ENCODE measurements around the gene SYTL3.
"Not testable (repeated sequence)": the region's sequence is repeated elsewhere in the genome, so short reads cannot be mapped to it uniquely, and the experiment has no call there.

Gene SYTL3

GRCh38 chr6:158642097-158642601 lies 7.7 kb upstream of the SYTL3 start:
- DNase-seq: no peak

DNA sequence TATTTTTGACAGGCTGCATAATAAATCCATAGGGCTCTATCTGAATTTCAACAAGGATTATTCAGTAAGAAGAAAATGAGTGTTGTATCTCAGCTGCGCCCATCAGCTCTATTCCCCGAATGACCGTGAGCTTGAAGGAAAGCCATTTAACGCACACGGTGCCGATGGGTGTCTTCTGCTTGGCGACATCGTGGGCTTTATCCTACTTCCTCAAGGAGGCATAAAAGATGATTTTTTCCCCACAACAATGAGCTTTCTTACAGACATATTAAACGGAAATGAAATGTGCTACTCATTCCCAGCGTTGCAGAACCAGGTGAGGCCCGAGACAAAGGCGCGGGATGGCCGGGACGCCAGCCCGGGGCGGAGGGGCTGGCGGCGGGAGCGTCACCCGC lies 6.0 kb upstream of the SYTL3 start:
- DNase-seq: peak; percentile 15

DNA sequence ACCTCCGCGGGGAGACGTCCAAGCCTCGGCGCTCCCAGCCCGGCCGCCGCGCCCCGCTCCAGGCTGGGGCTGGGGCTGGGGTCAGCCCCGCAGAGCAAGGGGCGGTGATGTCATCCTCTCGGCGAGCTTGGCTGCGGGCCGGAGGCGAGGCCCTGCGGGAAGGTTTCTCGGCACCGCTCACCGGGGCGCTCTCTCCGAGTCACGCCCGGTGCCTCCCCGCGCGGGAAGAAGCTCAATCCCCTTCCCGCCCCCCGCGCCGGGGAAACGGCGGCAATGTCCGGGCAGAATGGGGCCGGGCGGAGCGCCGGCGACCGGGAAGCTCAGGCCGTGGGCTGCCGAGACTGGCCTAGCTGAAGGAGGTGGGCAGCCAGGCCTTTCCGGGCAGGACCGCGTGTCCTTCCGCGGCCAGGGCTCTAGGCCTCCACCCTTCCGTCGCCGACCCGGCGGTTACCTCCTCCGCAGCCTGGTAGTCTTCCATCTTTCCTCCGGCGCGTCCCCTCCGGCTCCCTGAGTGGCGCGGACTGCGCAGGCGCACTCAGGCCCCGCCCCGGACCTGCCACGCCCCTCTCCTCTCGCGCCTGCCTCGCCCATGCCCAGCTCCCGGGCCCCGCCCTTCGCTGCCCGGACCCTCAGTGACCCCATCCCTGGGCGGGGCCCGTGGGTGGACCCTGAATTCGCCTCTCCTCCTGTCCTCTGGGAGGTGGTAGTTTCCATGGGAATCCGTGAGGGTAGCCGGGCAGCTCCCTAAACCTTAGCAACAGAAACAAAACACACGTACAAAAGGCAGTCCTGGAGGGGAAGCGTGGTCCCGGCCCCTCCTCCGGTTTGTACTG lies 5.4 kb upstream of the SYTL3 start, which contains the start of gene DYNLT1:
Gene DYNLT1 (minus strand): TSS at position 513 of the 833 bp plus-strand sequence. CDS start 35 bp downstream, at position 478.
- peak; percentile 90 for DNase-seq

GRCh38 chr6:158645064-158646022 lies 4.5 kb upstream of the SYTL3 start:
- DNase-seq: no peak

DNA sequence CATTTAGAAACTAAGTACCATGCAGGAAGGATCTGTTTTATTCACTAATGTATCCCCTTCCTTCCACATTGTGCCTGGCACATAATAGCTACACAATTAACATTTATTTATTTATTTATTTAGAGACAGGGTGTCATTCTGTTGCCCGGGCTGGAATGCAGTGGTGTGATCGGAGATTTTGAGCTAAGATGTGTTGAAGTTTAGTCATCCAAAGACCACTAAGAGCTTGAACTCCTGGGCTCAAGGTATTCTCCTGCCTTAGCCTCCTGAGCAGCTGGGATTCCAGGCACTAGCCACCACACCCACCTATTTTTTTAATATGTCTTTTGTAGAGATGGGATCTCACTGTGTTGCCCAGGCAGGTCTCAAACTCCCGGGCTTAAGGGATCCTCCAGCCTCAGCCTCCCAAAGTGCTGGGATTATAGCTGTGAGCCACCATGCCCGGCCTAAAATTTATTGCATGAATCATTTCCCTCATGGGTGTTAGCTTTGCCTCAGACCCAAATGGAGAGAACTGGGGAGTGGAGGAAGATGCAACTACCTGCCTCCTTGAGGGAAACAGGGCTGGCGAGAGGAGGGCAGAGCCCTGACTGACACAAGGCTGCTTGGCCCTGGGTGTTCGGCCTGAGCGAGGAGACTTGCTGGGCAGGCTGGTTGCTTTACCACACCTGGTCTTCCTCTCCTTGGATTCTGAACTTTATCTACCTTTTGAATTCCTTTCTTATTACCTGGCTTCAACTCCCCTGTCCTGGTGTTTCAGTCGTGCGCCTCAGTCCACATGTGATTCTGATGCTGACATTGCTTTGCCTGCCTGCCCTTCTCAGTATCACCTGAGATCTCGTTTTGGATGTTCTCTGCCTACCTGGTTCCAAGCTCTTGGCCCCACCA lies 3.6 kb upstream of the SYTL3 start:
- no peak for DNase-seq

GRCh38 chr6:158647501-158647900 lies 2.4 kb upstream of the SYTL3 start:
- no peak for DNase-seq

DNA sequence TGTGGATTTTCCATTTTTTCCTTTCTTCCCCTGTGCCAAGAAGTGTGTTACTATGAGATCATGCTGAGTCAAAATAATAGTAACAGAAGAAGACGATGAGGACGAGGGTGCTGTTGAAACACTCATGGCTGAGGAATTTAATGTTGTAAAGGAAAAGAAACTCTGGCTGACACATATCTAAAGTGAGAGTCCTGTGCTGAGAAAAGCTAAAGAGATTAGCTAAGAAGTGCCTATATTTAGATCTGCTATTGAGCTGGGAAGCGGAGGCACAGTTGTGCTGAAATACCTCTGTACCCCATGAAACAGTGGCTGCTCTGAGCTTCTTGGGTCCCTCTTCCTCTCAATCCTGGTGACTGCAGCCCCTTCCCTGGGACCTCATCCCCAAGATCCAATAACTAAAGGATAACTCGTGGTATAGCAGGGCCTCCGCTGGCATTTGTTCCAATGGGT lies 1.1 kb upstream of the SYTL3 start:
- no peak for DNase-seq

GRCh38 chr6:158651981-158652737 lies 2.3 kb downstream of the SYTL3 start:
- not testable (repeated sequence) for DNase-seq

- DNase-seq: peak; percentile 30
Observed at GRCh38 chr6:158653577-158654354, 3.9 kb downstream of the SYTL3 start.

GRCh38 chr6:158654498-158654897 lies 4.6 kb downstream of the SYTL3 start:
- no peak for DNase-seq

DNA sequence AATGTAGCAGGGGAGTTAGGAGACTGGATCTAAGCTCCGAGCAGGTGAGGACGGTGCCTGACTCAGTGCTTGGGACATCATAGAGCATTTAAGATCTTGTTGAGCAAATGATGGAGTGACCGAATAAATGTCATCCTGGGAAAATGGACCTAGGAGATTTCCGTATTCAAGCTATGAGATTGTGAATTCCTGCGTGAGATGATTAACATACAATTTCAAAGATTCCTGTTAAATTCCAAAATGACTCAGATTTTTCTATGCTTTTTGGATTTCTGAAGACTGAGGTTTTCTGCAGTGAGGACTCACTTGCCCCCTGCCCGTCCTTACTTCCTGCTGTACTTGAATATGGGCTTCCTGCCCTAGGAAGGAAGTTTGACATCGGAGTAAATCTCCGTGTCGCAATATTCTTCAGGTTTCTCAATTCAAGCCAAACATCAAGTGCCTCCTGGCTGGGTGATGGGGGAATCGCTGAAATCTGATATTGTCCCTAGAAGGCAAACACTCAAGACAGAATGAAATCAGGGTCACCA lies 5.2 kb downstream of the SYTL3 start:
- DNase-seq: no peak

DNA sequence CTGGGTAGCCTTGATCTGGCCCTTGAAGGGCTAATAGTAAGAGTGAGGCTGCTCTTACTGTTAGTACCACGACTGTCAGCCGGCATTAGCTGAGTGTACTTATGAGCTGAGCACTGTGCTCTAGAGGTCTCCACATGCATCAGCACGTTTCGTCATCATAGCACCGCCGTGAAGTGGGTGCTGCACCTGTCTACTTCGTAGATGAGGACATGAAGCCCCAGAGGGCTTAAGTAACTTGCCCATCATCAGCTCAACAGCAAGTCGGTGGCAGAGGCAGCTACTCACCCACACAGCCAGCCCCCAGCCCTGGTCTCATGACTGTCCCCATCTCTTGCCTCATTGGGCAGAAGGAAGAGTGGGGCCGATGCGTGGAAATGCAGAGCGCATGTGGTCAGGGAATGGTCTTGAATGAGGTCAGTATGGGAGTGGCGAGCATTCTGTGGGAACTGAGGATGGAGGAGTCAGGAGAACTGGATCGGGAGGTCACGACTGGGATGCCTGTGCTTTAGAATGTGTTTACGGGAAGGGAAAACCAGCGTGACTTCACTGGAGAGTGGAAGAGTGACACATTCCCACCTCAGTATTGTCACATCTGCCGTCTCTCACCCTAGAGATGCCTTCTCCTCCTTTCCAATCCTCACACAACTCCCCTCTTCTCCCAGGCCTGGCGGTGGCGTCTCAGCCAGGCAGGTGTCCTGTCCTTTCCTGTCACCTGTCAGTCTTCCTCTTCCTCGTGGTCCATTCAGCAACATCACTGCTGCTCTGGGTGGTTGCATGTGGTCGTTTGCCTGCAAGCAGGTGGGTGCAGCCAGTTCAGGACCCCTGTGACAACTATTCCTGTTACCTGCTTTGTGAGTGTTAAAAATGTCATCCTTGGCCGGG lies 6.0 kb downstream of the SYTL3 start:
- no peak for DNase-seq

GRCh38 chr6:158656986-158657385 lies 7.1 kb downstream of the SYTL3 start:
- DNase-seq: not testable (repeated sequence)

DNA sequence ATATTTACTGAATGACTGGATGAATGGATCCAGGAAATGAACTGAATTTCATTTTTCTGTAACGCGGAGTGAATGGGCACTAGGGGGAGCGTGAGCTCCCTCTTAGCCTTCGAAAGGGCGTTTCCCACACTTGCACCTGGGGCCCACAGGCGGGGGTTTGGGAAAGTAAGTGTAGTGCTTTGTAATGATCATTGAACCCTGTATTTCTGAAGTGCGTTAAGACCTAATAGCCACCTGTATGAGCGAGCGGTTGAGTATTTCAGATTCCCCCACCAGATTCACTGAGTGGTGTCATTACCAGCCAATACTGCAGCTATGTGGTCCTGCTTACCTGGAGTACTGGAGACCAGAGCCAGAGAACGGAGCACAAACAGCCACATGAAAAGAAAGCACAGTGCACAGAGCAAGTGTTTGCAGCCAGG lies 10.5 kb downstream of the SYTL3 start:
- DNase-seq: peak; percentile 70

- no peak for DNase-seq
Observed at GRCh38 chr6:158661156-158661685, 11.4 kb downstream of the SYTL3 start.

DNA sequence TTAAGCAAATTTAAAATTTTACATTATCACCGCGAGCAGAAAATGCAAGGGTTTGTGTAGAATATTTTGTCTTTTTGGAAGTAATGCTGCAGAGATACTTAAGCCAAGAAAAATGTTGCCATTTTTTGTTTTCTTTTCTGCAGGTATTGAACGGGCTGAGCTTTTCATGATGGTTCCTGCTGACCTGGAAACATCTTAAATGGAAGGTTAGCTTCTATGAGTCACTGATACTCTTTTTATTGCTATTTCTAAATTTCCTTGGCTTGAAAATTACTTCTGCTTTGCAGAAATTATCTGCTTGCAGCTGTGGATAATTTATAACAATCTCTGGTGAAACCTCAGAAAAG lies 12.7 kb downstream of the SYTL3 start:
- DNase-seq: no peak

- no peak for DNase-seq
Observed at GRCh38 chr6:158662954-158663624, 13.2 kb downstream of the SYTL3 start.

GRCh38 chr6:158663625-158664165 lies 13.8 kb downstream of the SYTL3 start:
- no peak for DNase-seq

All from RPMI8226 (cell line).